HG03066 (cell line): ENCODE results near the gene TM9SF4.
"Not testable (repeated sequence)": the region's sequence is repeated elsewhere in the genome, so short reads cannot be mapped to it uniquely, and the experiment has no call there.

Source experiments
- ATAC-seq: cut with Tn5 transposase; IDR thresholded peaks from one replicate; pipeline ENCODE4 v1.9.1; 2021; ENCODE audit warnings: low read depth; ENCODE audit not compliant: unreplicated experiment

The TM9SF4 gene

DNA sequence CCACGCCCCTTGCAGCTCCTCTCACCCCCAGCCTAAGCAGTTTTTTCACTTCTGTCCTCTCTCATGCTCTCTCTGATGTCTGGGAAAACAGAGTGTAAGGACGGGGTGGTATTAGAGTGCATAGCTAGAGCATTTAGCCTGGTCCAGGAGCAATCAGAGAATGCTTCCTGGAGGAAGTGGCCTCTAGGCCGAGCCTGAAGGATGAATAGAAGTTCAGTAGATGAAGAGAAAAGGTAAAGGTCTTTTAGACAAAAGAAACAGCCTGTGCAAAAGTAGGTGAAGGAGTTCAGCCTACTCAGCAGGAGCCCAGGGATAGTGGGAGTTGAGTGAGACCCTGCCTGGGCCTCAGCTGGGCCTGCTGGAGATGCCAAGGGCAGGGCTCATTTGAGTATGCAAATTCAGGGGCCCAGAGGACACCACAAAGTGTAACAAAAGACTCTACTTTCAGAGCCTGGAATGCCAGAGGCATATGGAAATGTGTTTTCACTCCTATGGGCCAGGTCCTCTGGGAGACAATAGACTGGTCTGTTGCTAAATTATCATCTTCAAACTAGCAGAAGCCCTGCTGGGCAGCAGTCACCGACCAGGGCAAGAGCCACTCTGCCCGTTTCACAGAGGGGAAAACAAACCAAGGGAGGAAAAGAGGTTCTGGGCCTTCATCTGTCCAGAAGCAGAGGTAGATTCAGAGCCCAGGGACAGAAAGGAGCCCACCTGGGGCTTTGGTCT lies 19.7 kb upstream of the TM9SF4 start:
- ATAC-seq = no peak

DNA sequence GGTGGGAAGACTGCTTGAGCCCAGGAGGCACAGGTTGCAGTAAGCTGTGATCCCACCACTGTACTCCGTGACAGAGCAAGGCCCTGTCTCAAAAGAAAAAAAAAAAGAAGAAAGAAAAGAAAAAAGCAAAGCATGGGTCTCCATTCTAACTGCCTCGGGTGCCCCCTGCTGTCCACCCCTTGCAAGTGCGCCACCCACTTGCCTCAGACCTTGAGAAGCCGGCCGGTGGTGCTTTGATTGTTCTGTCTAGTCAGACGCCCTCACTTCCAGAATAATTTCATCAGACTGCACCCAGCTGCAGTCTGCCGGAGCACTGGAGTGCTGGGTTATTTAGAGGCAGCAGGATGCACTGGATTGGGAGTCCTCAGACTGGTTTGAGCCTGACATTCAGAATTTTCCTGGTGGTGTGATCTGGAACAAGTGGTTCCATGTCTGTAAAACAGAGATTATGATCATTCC lies 17.6 kb upstream of the TM9SF4 start:
- ATAC-seq = peak; percentile 63

- ATAC-seq = no peak
These were observed 10.7 kb upstream of the TM9SF4 start for GRCh38 chr20:32098786-32099185.

DNA sequence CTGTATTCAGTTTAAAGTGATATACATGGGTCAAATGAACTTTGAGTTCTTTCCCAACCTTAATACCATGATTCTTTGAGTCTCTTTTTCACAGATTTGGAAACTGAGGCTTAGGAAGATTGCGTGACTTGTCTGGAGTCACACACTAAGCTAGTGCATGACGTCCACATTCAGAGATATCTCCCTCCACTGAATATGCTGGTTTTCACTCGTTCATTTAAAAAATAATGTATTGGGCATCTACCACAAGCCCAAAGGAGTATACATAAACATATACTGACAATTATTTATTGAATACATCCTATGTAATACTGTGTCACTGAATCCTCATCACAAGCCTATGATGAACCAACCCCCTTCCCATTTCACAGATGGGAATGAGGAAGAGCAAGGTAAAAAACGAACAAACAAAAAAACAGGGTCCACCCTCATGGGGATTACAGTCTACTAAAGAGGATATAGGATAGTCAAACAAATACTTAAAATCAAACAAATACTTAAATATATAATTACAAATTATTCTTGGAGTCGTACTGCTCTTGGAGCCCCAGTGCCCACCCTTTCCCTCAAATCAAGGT lies 611 bp upstream of the TM9SF4 start:
- no peak for ATAC-seq

GRCh38 chr20:32110173-32110704 lies 725 bp downstream of the TM9SF4 start:
- no peak for ATAC-seq

GRCh38 chr20:32110727-32111126 lies 1.2 kb downstream of the TM9SF4 start:
- no peak for ATAC-seq

GRCh38 chr20:32111156-32111686 lies 1.7 kb downstream of the TM9SF4 start:
- no peak for ATAC-seq

DNA sequence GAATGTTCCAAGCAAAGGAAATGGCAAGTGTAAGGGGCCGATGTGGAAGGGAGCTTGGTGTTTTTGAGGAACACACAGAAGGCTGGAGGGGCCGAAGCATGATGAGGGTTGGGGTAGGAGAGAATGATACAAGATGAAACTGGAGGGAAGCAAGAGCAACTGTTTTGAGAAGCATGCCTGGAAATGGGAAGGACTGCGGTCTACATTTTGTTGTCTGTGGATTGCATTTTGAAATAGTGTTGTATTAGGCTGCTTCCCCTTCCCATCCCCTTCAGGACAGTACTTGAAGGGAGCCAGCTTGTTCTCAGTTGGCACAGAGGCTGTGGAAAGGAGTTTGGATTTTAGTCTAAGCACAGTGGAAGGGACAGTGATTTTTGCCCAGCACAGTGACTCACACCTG lies 2.2 kb downstream of the TM9SF4 start:
- ATAC-seq = no peak

GRCh38 chr20:32112841-32113240 lies 3.3 kb downstream of the TM9SF4 start:
- ATAC-seq = no peak

DNA sequence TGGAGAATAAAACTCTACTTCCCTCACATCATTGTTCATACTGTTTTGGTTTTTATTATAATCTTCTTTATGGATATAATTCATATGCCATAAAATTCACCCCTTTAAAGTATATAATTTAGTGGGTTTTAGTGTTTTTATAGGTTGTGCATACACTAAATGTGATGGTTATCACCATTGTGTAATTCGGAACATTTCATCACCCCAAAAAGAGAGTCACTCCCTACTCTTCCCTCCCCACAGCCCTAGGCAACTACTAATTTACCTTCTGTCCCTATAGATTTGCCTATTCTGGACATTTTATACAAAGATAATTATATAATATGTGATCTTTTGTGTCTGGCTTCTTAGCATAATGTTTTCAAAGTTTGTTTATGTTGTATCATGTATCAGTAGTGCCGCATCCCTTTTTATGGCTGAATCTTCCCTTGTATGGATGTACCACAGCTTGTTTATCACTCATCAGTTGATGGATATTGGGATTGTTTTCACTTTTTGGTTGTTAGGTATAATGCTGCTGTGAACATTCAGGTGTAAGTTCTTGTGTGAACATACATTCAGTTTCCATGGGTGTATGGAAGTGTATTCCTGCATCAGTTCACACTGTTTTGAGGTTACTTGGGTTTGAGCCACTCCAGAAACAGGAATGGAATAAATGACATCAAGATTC lies 4.2 kb downstream of the TM9SF4 start:
- ATAC-seq = no peak

DNA sequence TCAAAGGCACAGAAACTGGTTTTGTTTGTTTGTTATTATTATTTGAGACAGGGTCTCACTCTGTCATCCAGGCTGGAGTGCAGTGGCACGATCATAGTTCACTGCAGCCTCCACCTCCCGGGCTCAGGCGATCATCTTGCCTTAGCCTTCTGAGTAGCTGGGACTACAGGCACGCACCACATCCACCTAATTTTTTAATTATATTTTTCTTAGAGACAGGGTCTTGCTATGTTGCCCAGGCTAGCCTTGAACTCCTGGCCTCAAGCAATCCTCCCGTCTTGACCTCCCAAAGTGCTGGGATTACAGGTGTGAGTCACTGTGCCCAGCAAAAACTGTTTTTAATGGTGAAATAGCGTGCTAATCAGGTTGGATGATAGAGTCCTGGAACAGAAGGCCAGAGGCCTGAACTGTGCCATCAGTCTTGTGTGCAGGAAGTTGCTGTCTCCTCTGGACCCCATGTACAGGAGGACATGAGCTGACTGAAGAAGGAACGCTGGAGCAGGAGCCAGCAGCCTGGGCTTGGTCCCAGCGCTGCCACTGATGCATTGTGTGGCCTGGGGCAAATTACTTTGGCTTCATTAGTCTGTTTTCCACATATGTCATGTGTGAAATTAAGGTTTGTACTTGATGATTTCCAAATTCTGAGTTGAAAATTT lies 4.9 kb downstream of the TM9SF4 start:
- ATAC-seq = no peak

- no peak for ATAC-seq
These were observed 5.8 kb downstream of the TM9SF4 start for GRCh38 chr20:32115211-32115767.

DNA sequence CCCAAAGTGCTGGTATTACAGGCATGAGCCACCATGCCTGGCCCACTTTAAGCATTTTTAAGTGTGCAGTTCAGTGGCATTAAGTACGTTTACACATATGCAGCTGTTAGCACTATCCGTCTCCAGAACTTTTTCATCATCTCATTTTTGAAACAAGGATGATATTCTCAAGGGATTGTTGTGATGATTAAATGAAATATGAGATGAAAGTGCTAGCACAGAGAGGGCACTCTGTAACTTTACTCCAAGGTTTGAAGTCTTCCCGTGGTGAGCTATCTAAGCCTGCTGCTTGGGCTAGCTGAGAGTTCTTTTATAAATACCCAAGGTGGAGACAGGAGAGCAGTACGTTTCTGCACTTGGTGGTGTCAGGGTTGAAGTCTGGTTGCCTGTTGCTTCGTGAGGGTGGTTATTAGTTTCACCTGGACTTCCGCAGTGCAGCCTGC lies 6.6 kb downstream of the TM9SF4 start:
- no peak for ATAC-seq

DNA sequence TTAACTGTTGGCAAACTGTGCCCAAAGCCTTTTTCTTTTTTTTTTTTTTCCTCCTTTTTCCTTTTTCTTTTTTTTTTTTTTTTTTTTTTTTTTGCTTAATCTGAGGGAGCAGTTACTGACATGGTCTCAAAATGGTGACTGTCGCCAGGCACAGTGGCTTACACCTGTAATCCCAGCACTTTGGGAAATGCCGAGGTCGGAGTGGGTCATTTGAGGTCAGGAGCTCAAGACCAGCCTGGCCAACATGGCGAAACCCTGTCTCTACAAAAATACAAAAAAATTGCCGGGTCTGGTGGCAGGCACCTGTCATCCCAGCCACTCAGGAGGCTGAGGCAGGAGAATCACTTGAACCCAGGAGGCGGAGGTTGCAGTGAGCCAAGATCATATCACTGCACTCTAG lies 7.3 kb downstream of the TM9SF4 start:
- ATAC-seq = not testable (repeated sequence)

DNA sequence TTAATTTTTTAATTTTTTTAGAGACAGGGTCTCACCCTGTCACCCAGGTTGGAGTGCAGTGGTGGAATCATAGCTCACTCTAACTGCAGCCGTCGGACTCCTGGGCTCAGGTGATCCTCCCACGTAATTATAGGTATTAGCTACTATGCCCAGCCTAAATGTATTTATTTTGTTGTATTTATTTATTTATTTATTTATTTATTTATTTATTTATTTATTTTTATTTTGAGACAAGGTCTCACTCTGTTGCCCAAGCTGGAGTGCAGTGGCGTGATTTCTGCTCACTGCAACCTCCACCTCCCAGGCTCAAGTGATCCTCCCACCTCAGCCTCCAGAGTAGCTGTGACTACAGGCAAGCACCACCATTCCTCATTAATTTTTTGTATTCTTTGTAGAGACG lies 8.9 kb downstream of the TM9SF4 start:
- ATAC-seq = not testable (repeated sequence)

DNA sequence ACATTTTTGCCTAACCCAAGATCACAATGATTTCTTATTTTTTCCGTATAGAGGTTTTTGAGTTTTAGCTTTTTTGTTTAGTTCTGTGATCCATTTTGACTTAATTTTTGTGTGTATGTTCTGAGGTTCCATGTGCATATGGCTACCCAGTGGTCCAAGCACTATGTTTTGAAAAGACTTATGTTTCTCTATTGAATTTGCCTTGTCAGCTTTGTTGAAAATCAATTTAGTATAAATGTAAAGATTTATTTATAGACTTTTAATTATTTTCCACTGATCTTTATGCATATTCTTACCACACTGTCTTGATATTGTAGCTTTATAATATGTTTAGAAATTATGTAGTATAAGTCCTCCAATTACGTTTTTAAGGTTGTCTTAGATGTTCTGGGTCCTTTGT lies 10.2 kb downstream of the TM9SF4 start:
- ATAC-seq = no peak

DNA sequence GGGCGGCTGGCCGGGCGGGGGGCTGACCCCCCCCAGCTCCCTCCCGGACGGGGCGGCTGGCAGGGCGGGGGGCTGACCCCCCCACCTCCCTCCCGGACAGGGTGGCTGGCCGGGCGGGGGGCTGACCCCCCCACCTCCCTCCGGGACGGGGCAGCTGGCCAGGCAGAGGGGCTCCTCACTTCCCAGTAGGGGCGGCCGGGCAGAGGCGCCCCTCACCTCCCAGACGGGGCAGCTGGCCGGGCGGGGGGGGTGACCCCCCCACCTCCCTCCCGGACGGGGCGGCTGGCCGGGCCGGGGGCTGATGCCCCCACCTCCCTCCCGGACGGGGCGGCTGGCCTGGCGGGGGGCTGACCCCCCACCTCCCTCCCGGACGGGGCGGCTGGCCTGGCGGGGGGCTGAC lies 12.4 kb downstream of the TM9SF4 start:
- ATAC-seq = not testable (repeated sequence)

- ATAC-seq = no peak
These were observed 13.6 kb downstream of the TM9SF4 start for GRCh38 chr20:32123088-32123487.

DNA sequence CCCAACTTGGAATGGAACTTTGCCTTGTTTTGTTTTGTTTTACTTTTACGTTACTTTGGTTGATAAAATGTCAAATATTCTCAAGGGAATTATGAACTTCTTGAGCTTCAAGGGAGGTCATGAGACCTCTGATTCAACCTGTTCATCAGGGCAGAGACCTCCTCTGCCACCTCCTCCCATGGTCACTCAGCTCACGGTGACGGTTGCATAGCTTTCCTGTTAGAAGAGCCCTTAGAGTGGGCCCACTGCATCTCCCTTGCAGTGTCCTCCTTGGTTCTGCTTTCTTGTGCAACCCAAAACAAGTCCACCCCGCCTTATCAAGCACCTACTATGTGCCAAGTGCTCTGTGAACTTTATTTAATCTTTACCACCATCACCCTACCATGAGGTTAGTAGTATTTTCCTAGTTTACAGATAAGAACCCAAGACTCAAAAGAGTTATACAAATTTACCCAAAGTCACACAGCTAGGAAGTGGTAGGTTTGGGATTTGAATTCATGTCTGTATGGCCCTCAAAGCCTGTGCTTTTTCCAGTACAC lies 15.5 kb downstream of the TM9SF4 start:
- ATAC-seq = no peak

GRCh38 chr20:32125506-32125905 lies 16.0 kb downstream of the TM9SF4 start:
- no peak for ATAC-seq
